ENCODE results near the gene ATG5.

The ATG5 gene

DNA sequence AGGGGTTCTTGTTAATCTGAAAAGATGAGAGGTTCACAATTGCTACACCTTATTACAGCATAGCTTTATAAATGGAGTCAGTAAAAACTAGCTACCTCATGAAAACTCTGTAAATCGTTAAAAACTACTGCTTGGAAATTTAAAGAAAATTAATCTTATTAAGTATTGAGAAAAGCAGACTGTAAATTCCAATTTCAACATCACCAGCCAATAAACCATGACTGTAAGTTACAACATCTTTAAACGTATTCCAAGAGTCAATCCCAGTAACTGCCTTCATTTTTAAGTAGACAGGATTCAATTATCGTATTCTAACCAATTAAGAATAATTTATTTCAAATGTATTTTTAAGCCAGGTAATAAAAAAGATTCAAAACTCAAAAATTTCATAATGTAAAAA is 70.3 kb downstream of the ATG5 start:
- TF ChIP-seq EZH2phosphoT487 (IDR thresholded peaks at IDR 0.05; ENCODE audit: borderline replicate concordance, low read length) = no peak
- TF ChIP-seq, protein P1, sequence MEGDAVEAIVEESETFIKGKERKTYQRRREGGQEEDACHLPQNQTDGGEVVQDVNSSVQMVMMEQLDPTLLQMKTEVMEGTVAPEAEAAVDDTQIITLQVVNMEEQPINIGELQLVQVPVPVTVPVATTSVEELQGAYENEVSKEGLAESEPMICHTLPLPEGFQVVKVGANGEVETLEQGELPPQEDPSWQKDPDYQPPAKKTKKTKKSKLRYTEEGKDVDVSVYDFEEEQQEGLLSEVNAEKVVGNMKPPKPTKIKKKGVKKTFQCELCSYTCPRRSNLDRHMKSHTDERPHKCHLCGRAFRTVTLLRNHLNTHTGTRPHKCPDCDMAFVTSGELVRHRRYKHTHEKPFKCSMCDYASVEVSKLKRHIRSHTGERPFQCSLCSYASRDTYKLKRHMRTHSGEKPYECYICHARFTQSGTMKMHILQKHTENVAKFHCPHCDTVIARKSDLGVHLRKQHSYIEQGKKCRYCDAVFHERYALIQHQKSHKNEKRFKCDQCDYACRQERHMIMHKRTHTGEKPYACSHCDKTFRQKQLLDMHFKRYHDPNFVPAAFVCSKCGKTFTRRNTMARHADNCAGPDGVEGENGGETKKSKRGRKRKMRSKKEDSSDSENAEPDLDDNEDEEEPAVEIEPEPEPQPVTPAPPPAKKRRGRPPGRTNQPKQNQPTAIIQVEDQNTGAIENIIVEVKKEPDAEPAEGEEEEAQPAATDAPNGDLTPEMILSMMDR (IDR thresholded peaks at IDR 0.05; ENCODE audit: low read depth, low read length, poor library complexity, severe bottlenecking) = no peak
- no peaks in the 10 kb centered on the region for H3K9me3 ChIP-seq (ENCODE audit: control insufficient read depth, insufficient read depth, low read length)
- H3K4me2 ChIP-seq (ENCODE audit: low read length) = no peak overlapping the region
- H3K4me3 ChIP-seq (ENCODE audit: low read length) = no peak overlapping the region
- H4K20me1 ChIP-seq (ENCODE audit: control insufficient read depth, insufficient read depth, low read depth, low read length) = no peaks in the 10 kb centered on the region
- no peaks in the 10 kb centered on the region for H3F3A ChIP-seq (ENCODE audit: control insufficient read depth, insufficient read depth)
- H3K27me3 ChIP-seq (ENCODE audit: control insufficient read depth, low read length) = no peaks in the 10 kb centered on the region
- no peaks in the 10 kb centered on the region for H3K9me2 ChIP-seq (replicated peaks; ENCODE audit: control insufficient read depth, low read length)
- H3K36me3 ChIP-seq (ENCODE audit: control insufficient read depth, low read length) = no peaks in the 10 kb centered on the region; the same call in none of the 2 replicates
- no peaks in the 10 kb centered on the region for H3K4me1 ChIP-seq (ENCODE audit: control insufficient read depth, low read length)
- H3K79me2 ChIP-seq (ENCODE audit: control insufficient read depth, low read length) = peaks cover 4% of the 10 kb centered on the region
- no peak overlapping the region for H3K27ac ChIP-seq (ENCODE audit: low read depth, low read length)

DNA sequence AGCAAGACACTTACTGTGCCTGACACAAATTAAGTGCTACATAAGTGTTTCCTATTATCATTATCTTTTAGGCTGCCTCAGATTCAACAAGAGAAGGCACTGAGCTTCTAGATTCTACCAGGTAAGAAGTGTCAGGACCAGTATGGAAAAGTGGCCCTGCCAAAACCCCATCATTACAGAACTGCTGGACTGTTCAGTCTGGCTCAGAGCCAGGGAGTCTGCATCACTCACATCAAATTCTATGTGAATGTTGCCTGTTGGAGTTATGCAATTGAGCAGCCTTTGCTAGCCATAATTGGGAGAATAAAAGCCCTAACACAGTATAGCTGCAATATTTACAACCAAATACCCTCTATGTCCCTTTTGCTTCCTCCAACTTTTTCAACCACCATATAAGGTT is 70.9 kb downstream of the ATG5 start:
- Histone ChIP-seq H3K9me3 (ENCODE audit: control insufficient read depth, insufficient read depth, low read length) (no peaks in the 10 kb centered on the region), H3K9me2 (replicated peaks; ENCODE audit: control insufficient read depth, low read length) (no peaks in the 10 kb centered on the region), H3F3A (ENCODE audit: control insufficient read depth, insufficient read depth) (no peaks in the 10 kb centered on the region), H4K20me1 (ENCODE audit: control insufficient read depth, insufficient read depth, low read depth, low read length) (no peaks in the 10 kb centered on the region), H3K79me2 (ENCODE audit: control insufficient read depth, low read length) (peaks cover 5% of the 10 kb centered on the region), H3K36me3 (ENCODE audit: control insufficient read depth, low read length) (no peaks in the 10 kb centered on the region; the same call in none of the 2 replicates), H3K4me1 (ENCODE audit: control insufficient read depth, low read length) (no peaks in the 10 kb centered on the region), H3K4me2 (ENCODE audit: low read length) (no peak overlapping the region), H3K27me3 (ENCODE audit: control insufficient read depth, low read length) (no peaks in the 10 kb centered on the region), H3K27ac (ENCODE audit: low read depth, low read length) (no peak overlapping the region), H3K4me3 (ENCODE audit: low read length) (no peak overlapping the region)
- TF ChIP-seq, protein P1 (IDR thresholded peaks at IDR 0.05; ENCODE audit: low read depth, low read length, poor library complexity, severe bottlenecking) = no peak
- TF ChIP-seq EZH2phosphoT487 (IDR thresholded peaks at IDR 0.05; ENCODE audit: borderline replicate concordance, low read length) = no peak

DNA sequence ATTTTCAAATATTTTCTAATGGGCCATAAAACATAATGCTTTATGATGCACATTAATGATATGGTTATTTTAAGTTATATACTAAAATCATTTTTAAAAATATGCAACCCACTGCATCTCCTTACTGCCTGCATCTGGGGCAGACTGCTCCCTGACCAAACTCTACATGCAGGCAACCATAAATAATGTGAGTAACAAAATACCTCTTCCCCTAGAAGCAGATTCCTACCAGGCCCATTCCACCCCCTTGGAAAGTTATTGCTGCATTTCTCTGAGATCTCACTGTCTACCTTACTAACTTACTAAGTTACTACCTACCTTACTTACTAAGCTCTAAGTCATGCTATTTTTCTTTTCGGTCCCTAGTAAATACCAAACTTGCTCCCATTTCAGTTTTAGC is 71.8 kb downstream of the ATG5 start:
- TF ChIP-seq, protein P1 (IDR thresholded peaks at IDR 0.05; ENCODE audit: low read depth, low read length, poor library complexity, severe bottlenecking) = no peak
- no peak for TF ChIP-seq EZH2phosphoT487 (IDR thresholded peaks at IDR 0.05; ENCODE audit: borderline replicate concordance, low read length)
- Histone ChIP-seq H3K27ac (ENCODE audit: low read depth, low read length) (no peak overlapping the region), H3K4me2 (ENCODE audit: low read length) (no peak overlapping the region), H4K20me1 (ENCODE audit: control insufficient read depth, insufficient read depth, low read depth, low read length) (no peaks in the 10 kb centered on the region), H3K9me2 (replicated peaks; ENCODE audit: control insufficient read depth, low read length) (no peaks in the 10 kb centered on the region), H3K9me3 (ENCODE audit: control insufficient read depth, insufficient read depth, low read length) (no peaks in the 10 kb centered on the region), H3K36me3 (ENCODE audit: control insufficient read depth, low read length) (no peaks in the 10 kb centered on the region; the same call in none of the 2 replicates), H3K4me3 (ENCODE audit: low read length) (no peak overlapping the region), H3K79me2 (ENCODE audit: control insufficient read depth, low read length) (peaks cover 5% of the 10 kb centered on the region), H3K27me3 (ENCODE audit: control insufficient read depth, low read length) (no peaks in the 10 kb centered on the region), H3K4me1 (ENCODE audit: control insufficient read depth, low read length) (no peaks in the 10 kb centered on the region), H3F3A (ENCODE audit: control insufficient read depth, insufficient read depth) (no peaks in the 10 kb centered on the region)

All from DOHH2 (cell line).